HG03060 (cell line): Measurements from ENCODE around the gene RPL18.
A peak's percentile ranks its signal among the peaks of the same experiment; 100 is the strongest.
"Not testable (repeated sequence)": the region's sequence is repeated elsewhere in the genome, so short reads cannot be mapped to it uniquely, and the experiment has no call there.

Experiments
- ATAC-seq: cut with Tn5 transposase; IDR thresholded peaks from one replicate; pipeline ENCODE4 v1.9.1; 2021; ENCODE audit warnings: low read depth, moderate number of reproducible peaks; ENCODE audit not compliant: unreplicated experiment

The RPL18 gene

DNA sequence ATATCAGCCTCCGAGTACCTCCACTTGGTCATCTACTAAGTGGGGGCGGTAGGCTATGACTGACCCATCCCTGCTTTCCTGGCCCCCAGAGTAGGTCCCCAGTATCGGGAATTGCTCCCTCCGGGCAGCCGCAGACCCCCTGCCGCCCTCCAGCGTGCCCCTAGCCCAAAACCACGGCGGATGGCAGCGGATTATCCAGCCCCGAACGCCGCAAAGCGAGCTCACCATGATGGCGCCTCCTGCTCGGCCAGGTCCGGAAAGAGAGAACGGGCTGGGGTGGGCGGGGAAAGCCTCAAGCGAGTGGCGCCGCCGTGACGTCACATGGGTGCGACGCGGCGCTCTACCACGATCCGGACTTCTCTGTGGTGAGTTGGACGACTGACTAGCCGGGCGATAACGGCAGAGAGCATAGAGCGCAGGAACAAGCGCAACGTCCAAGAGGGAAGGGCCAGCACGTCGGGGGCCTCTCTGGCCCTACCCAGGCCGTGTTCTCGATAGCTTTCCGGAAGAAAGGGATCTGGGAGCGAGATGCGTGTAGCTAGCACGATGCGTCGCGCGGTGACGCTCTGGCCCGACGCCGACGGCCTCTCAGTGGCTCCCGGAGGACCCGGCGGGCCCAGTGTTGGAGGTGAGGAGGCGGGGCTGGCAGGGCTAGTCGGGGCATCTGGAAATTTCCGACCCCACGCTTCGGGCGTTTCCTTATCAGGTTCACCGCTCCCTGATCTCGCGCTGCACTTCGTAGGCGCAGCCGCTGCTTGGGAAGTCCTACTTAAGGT lies at the start of gene RPL18, which contains the start of gene SPHK2:
Gene RPL18, minus strand, starts transcription at position 263 of the 776 bp plus-strand sequence. Its CDS starts 35 bp downstream, at position 228.
Gene SPHK2, plus strand, starts transcription at position 591 of the 776 bp plus-strand sequence. CDS start 1,009 bp downstream, outside the sequence.
- peak; percentile 83 for ATAC-seq

DNA sequence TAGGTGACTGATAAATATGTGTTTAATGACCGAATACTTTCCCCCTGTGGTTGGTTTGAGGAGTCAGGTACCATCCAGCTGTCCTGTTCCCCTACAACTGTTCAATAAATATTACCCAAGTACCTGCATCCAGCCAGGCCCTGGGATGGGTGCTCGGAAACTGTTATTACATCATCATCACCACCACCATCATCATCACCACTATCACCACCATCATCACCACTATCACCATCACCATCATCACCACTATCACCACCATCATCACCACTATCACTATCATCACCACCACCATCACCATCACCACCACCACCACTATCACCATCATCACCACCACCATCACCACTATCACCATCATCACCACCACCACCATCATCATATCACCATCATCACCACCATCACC lies 49.8 kb upstream of the RPL18 start:
- ATAC-seq = no peak

- ATAC-seq = no peak
Observed at GRCh38 chr19:48668332-48668731, 49.4 kb upstream of the RPL18 start.

DNA sequence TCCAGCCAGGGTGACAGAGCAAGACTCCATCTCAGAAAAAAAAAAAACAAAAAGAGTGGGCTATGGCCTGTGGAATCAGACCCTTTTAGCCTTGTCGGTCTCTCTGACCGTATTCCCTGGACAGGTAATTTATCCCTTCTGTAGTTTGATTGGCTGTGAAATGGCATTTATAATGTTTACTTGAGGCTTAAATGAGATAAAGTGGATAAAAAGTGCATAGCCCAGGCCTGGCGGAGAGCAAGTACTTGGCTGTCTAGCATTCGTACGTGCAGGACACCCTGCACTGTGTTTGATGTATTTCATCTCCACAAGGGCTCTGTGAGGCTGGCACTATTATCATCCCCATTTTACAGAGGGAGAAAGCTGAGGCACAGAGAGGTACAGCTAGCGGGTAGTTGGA lies 46.8 kb upstream of the RPL18 start:
- ATAC-seq = no peak

DNA sequence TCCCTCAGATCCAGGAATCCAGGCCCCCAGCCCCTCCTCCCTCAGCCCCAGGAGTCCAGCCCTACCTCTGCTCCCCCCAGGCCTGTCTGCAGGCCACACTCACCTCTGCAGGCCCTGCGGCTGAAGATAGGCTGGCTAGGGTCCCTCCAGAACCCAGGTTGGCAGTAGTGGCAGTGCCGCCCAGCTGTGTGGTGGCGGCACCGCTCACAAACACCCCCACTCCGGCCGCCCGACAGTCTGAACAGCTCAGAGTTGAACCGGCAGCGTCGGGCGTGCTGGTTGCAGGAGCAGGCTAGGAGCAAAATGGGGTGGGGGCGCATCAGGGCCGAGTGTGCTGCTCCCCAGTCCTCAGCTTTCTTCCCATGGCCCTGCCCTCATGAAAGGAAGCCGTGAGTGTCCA lies 45.5 kb upstream of the RPL18 start:
- ATAC-seq = no peak

DNA sequence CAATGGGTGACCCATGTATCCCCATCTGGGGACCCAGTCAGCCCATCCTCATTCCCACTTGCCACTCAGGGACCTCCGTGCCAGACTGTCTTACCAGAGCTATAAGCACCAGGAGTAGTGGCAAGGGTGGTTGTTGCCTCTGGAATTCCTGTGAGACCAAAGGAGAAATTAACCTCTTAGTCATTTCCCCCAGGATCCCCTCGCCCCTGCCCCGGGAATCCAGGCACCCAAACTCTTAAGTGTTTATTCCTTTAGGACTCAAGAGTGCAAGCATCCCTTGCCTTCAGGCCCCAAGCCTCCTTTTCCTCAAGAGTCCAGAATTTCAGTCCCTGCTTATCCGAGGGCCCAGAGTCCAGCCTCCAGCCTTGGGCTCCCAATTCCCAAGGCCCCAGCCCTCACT lies 44.7 kb upstream of the RPL18 start:
- ATAC-seq = no peak

GRCh38 chr19:48661711-48662090 lies 42.7 kb upstream of the RPL18 start:
- ATAC-seq = no peak

DNA sequence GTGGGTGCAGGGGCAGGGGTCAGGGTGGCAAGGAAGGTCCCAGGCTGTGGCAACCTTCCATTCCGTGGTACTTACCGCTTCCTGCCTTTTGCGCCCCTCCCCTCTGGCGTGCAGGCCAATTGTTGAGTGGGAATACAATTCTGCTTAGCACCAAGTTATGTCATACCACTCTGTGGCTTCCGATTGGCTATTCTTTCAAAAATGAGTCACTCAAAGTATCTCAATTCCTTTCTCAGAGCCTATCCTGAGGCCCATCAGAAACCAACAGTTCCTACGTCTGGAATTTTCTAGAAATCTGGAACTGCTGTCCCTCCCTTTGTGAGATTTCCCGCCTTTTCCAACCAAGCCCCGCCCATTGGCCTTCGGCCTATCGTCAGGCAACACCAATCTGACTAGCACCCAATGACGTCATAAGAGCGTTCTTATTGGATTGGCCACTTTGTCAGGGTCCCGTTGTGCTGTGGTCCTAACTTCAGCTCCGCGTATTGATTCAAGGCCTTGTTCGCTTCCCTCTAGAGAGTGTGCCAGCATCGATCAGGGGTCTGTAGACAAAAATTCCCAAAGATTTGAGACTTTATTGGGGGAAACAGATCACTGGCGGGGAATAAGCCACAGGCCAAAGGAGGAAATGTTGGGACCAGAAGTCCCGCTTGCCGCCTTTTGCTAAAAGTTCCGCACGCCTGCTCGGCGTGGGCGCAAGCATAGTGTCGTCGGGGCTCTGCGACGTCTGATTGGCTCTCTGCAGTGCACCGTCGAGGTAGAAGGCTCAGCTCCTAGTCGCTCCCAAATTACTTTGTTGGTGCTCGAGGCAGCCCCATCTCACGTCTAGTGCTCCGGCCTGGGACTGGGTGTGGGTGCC lies 42.1 kb upstream of the RPL18 start:
- peak; percentile 49 for ATAC-seq

- no peak for ATAC-seq
Observed at GRCh38 chr19:48659768-48660167, 40.8 kb upstream of the RPL18 start.

GRCh38 chr19:48658483-48658882 lies 39.5 kb upstream of the RPL18 start:
- no peak for ATAC-seq

GRCh38 chr19:48657828-48658227 lies 38.9 kb upstream of the RPL18 start:
- ATAC-seq = not testable (repeated sequence)

DNA sequence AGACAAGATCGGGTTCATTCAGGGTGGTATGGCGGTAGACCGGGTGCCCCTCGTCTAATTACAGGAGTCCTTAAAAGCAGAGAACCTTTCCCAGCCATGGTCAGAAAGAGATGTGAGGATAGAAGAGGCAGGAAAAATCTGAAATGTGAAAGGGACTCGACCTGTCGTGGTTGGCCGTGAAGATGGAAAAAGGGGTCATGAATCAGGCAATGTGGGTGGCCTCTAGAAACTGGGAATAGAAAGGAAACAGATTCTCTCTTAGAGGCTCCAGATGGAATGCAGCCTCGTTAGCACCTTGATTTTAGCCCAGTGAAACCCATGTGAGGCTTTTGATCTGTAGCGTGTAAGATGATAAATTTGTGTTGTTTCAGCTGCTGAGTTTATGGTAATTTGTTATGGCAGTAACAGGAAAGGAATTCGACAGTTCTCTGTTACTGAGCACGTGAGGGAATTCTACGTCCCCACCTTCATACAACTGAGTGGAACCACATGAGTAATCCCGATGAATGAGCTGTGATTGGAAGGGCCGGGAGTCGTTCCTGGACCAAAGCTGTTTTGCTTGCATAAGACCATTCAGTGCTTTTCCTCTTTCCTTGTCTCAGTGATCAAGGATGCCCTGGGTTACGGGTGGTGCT lies 38.0 kb upstream of the RPL18 start:
- ATAC-seq = no peak

DNA sequence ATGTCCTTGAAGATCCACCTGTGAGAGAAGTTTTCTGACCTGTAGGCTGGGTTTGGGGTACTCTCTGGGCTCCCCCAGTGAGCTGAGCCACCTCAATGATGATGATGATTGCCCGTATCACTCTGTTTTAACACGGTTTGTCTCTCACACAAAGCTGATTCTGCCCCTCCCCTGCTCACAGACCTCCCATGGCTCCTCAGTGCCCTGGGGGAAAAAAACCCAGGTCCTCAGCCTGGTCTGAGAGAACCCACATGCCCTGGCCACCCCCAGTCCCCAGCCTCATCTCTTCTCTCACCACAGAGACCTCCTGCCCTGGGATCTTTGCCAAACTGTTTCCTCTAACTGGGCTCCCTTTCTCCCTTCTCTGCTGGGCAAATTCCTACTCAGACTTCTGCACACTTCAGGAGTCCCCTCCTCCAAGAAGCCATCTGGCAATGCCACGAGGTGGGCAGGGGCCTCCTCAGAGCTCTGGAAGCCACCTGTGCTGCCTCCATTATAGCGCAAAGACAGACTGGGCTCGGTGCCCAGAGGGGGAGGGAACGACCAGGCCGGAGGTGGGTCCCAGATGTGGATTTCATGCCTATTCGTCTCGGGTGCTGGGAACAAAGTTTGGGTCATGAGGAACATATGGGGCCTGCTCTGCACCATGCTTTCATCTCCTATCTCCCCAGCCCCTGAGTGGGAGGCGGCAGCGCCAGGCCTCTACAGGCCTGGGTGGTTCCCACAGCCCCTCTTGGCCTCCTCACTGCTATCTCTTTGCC lies 35.5 kb upstream of the RPL18 start:
- no peak for ATAC-seq

- ATAC-seq = no peak
Observed at GRCh38 chr19:48651683-48652048, 32.7 kb upstream of the RPL18 start.

DNA sequence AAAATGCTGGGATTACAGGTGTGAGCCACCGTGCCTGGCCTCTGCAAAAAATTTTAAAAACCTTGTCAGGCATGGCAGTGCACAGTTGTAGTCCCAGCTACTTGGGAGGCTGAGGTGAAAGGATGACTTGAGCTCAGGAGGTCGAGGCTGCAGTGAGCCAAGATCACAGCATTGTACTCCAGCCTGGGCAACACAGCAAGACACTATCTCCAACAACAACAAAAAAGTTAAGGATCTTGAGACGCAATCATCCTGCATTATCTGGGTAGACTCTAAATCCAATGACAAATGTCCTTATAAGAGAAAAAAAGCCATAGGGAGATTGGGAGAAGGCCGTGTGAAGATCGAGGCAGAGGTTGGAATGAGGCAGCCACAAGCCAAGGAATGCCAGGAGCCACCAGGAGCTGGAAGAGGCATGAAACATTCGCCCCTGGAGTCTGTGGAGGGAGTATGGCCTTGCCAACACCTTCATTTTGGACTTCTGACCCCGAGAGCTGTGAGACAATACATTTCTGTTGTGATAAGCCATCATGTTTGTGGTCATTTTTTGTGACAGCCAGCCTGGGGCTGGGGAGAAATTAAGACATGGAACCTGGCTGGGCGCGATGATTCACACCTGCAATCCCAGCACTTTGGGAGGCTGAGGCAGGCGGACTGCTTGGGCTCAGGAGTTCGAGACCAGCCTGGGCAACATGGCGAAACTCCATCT lies 32.1 kb upstream of the RPL18 start:
- ATAC-seq = no peak

DNA sequence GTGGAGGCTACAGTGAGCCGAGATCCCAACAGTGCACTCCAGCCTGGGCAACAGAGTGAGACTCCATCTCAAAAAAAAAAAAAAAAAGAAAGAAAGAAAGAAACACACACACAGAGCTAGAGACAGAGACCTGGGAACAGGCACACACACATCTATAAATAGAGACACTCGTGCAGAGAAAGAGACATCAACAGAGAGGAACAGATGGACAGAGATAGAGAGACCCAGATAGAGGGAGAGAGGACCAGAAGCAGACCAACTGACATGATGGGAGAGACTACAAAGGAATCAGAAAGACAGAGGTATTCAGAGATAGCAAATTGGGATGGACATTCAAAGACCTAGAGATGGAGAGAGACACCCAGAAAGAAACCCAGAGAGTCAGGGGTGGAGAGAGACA lies 29.2 kb upstream of the RPL18 start:
- ATAC-seq = no peak

GRCh38 chr19:48646722-48647216 lies 27.8 kb upstream of the RPL18 start:
- no peak for ATAC-seq

GRCh38 chr19:48646001-48646721 lies 27.2 kb upstream of the RPL18 start, which contains the start of gene CA11:
TSS of gene CA11 (minus strand) at chr19:48646187. CDS start at chr19:48645632, 555 bp downstream.
- no peak for ATAC-seq

DNA sequence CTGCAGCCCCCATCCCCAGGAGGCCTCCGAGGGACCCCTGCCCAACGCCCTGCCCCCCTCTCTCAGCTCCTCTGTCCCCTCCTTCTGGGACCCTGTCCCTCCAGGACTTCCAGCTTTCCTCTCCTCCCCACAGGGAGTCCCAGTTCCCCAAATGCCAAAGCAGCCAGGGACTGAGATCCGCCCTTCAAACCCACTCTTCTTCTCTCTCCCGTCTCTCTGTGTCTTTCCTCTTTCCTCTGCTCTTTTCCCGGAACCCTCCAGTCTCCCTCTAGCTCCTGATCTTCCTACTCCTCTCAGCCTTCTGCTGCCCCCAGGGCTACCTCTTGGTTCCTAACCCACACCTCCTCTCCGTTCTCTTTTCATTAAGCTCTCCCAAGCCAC lies 26.6 kb upstream of the RPL18 start:
- ATAC-seq = no peak
